Measurements from ENCODE around the gene USF1. TPM values are rescaled to one million over a fixed set of nuclear protein-coding genes. Genes with fewer than 3 reads are reported as not detected.
A peak's percentile ranks its signal among the peaks of the same experiment; 100 is the strongest.

Gene USF1
- total RNA-seq, 1 experiment from 2014 or later, result 59.2 TPM

GRCh38 chr1:161001525-161001924 lies 44.3 kb downstream of the USF1 start:
- H3K27ac ChIP-seq (ENCODE audit: insufficient read length, low read depth, low read length), result no peak overlapping the region
- no peak overlapping the region for H3K23ac ChIP-seq (ENCODE audit: insufficient read length, low read depth, low read length)
- H3K4ac ChIP-seq (ENCODE audit: low read depth, low read length), result no peak overlapping the region
- no peak overlapping the region for H4K8ac ChIP-seq (replicated peaks; ENCODE audit: insufficient read length, low read depth, low read length)
- H4K91ac ChIP-seq (ENCODE audit: insufficient read length, low read depth, low read length), result no peak overlapping the region
- H3K79me2 ChIP-seq (ENCODE audit: insufficient read depth, low read length), result peaks cover 9% of the 10 kb centered on the region; the same call in 1 of the 2 replicates
- no peak overlapping the region for H3K4me3 Mint-ChIP-seq
- H3K27me3 ChIP-seq (ENCODE audit: insufficient read depth, low read length), result no peaks in the 10 kb centered on the region
- H3K56ac ChIP-seq (ENCODE audit: insufficient read length, low read depth, low read length), result no peak overlapping the region
- H3K9me3 Mint-ChIP-seq, result no peaks in the 10 kb centered on the region
- TF ChIP-seq CTCF (conservative IDR thresholded peaks at IDR 0.05), result no peak
- H3K27ac Mint-ChIP-seq, result peak overlapping the region in 1 of 3 experiments; percentile 22; a peak in 2 of 7 replicates
- H3K4me1 ChIP-seq (ENCODE audit: insufficient read depth, low read length), result no peaks in the 10 kb centered on the region; the same call in 1 of the 2 replicates
- no peak overlapping the region for H3K14ac ChIP-seq (ENCODE audit: insufficient read depth, low read length)
- no peak overlapping the region for H3K9ac ChIP-seq (ENCODE audit: extremely low read depth, insufficient read length, low read length)
- peaks cover 2% of the 10 kb centered on the region for H3K79me1 ChIP-seq (ENCODE audit: insufficient read depth, low read depth, low read length, poor library complexity, severe bottlenecking)
- peaks cover 8% of the 10 kb centered on the region in 2 experiments for H3K4me1 Mint-ChIP-seq
- no peak overlapping the region for H4K5ac ChIP-seq (ENCODE audit: insufficient read length, low read depth, low read length)
- no peaks in the 10 kb centered on the region for H3K23me2 ChIP-seq (ENCODE audit: insufficient read length, low read depth, low read length, poor library complexity, severe bottlenecking)
- H2AK5ac ChIP-seq (ENCODE audit: insufficient read length, low read length), result no peak overlapping the region
- no peak overlapping the region for H3T11ph ChIP-seq (ENCODE audit: low read length)
- no peak overlapping the region for H2BK15ac ChIP-seq (ENCODE audit: low read depth, low read length)
- H3K4me2 ChIP-seq (ENCODE audit: insufficient read depth, insufficient read length, low read length), result no peak overlapping the region
- H2BK20ac ChIP-seq (ENCODE audit: low read depth, low read length, poor library complexity, severe bottlenecking), result no peak overlapping the region
- no peaks in the 10 kb centered on the region for H3K9me3 ChIP-seq (ENCODE audit: control insufficient read depth, low read depth, low read length)
- H2AFZ ChIP-seq (ENCODE audit: low read length), result no peak overlapping the region
- H3K27me3 Mint-ChIP-seq (ENCODE audit: low read depth), result no peaks in the 10 kb centered on the region
- no peak overlapping the region for H2BK120ac ChIP-seq (ENCODE audit: low read depth, low read length, poor library complexity, severe bottlenecking)
- peaks cover 29 to 62% (median 59%) of the 10 kb centered on the region in 3 experiments; a peak in 6 of 7 replicates for H3K36me3 Mint-ChIP-seq (ENCODE audit: insufficient read depth in 1 of 3, low read depth in 3 of 3)
- no CpG with 5 or more reads among the region's 5 CpGs for WGBS (ENCODE audit: extremely low coverage, insufficient read length, low lambda C conversion rate)
- no peak for DNase-seq
- H3K18ac ChIP-seq (ENCODE audit: insufficient read length, low read depth, low read length), result no peak overlapping the region
- H2BK12ac ChIP-seq (ENCODE audit: insufficient read length, low read depth, low read length), result no peak overlapping the region
- H2BK5ac ChIP-seq (ENCODE audit: insufficient read length, low read length), result no peak overlapping the region
- peaks cover 3% of the 10 kb centered on the region for H4K20me1 ChIP-seq (ENCODE audit: control insufficient read depth, insufficient read depth, insufficient read length)
